Activated CD8-positive, alpha-beta memory T cell treated with anti-CD3 and anti-CD28 coated beads for 36 hours (primary cell): ENCODE results near the gene CENPL. TPM values are rescaled to one million over a fixed set of nuclear protein-coding genes. Genes with fewer than 3 reads are reported as not detected.
"Not testable (repeated sequence)": the region's sequence is repeated elsewhere in the genome, so short reads cannot be mapped to it uniquely, and the experiment has no call there.

Experiments
- CTCF ChIA-PET: fragments of 350-600 bp; sonication (Branson Sonifier 250); formaldehyde crosslinking; loops from one replicate; lab custom pipeline; 2021; ENCODE audit warnings: antibody characterized with exemption; lab: Charles Lee
- POLR2A ChIA-PET: fragments of 350-600 bp; sonication (Branson Sonifier 250); formaldehyde crosslinking; loops from one replicate; lab custom pipeline; 2021; ENCODE audit warnings: antibody characterized with exemption; lab: Charles Lee
- total RNA-seq, 2 experiments: library from RNA; stranded (reverse); gene quantifications; one replicate each; pipeline ENCODE4 v1.2.3, GENCODE V29; 2021

The CENPL gene
- total RNA-seq, 2 experiments from 2014 or later: 28.5 to 28.6 TPM

DNA sequence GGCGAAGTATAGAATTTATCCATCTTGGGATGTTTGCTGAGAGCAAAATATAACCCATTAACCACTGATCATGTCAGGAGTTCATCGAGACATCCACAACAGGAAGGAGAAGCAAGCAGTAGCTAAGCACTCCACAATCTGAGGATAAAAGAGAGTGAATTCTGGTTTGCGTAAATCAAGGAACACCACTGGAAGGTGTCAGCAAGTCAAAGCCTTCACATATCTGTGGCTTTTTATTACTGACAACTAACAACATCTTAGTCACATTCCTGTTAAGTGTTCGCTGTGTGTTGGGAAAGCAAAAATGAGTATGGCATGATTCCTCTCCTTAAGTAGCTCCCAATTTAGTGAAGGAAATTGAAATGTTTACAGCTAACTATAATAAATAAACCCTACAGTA lies 44.7 kb downstream of the CENPL start:
- ChIA-PET CTCF (no interaction called here), POLR2A (no interaction called here)

DNA sequence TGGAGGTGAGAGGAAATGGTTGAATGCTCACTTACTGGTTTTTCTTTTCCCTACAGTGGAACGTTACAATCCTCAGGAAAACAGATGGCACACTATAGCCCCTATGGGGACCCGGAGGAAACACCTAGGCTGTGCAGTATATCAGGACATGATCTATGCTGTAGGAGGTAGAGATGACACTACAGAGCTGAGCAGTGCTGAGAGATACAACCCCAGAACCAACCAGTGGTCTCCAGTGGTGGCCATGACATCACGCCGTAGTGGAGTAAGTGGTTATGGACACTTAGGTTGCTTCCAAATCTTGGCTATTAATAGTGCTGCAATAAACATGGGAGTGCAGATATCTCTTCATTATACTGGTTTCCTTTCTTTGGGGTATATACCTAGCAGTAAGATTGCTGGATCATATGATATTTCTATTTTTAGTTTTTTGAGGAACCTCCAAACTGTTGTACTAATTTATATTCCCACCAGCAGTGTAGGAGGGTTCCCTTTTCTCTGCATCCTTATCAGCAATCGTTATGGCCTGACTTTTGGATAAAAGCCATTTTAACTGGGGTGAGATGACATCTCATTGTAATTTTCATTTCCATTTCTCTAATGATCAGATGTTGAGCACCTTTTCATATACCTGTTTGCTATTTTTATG lies 49.0 kb downstream of the CENPL start:
- ChIA-PET CTCF (no interaction called here), POLR2A (no interaction called here)

DNA sequence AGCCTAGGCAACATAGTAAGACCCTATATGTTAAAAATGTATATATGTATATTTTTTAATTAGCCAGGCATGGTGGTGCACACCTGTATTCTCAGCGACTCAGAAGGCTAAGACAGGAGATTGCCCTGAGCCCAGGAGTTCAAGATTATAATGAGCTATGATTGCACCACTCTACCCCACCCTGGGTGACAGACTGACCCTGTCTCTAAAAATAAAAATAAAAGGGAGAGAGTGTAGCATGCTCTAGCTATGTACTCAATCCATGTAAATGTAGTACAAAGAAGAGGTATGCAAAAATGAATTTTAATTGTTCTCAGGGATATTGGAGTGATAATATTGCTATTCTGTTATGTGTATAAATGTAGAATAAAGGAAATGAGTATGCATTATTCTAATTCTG lies 53.1 kb downstream of the CENPL start:
- POLR2A ChIA-PET: no interaction called here
- CTCF ChIA-PET: no interaction called here

DNA sequence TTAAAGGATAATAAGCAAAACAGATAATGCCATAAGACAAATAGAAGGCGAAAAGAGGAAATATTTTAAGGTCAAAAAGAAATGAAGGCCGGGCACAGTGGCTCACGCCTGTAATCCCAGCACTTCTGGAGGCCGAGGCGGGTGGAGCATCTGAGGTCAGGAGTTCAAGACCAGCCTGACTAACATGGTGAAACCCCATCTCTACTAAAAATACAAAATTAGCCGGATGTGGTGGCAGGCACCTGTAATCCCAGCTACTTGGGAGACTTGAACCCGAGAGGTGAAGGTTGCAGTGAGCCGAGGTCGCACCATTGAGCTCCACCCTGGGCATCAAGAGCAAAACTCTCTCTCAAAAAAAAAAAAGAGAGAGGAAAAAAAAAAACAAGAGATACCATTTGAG lies 54.4 kb downstream of the CENPL start:
- CTCF ChIA-PET: interaction anchor here (0.7 kb wide), 1 partner anchor 808 kb away, joined by 4 read pairs; no protein-coding TSS in a partner anchor
- POLR2A ChIA-PET: not testable (repeated sequence)

DNA sequence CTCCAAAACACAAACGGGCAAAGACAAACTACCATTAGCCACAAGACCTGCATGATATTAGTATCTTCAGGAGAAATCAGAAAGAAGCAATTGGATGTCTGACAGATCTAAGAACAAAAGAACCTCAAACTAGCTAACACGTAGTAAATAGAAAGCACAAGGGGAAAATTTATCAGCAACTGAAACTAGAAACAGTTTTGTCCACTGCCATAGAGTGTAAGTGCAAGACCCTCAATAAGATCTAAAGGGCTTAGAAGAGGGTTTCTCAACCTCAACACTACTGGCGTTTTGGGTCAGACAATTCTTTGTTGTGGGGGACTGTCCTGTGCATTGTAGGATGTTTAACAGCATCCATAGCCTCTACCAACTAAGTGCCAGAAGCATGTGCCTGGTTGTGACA lies 55.9 kb downstream of the CENPL start:
- POLR2A ChIA-PET: no interaction called here

GRCh38 chr1:173768206-173768605 lies 56.5 kb downstream of the CENPL start:
- POLR2A ChIA-PET: no interaction called here
- CTCF ChIA-PET: no interaction called here

More for the DNA sequence above, 55.9 kb downstream of the CENPL start:
- CTCF ChIA-PET: no interaction called here

- CTCF ChIA-PET, POLR2A ChIA-PET: not testable (repeated sequence)
Measured at GRCh38 chr1:173764331-173764730, 60.4 kb downstream of the CENPL start.

- CTCF ChIA-PET: no interaction called here
Measured at GRCh38 chr1:173758980-173759379, 65.7 kb downstream of the CENPL start.

GRCh38 chr1:173758110-173758509 lies 66.6 kb downstream of the CENPL start:
- ChIA-PET CTCF (no interaction called here), POLR2A (no interaction called here)

More at GRCh38 chr1:173758980-173759379, 65.7 kb downstream of the CENPL start:
- POLR2A ChIA-PET: no interaction called here

- ChIA-PET POLR2A (no interaction called here), CTCF (interaction anchor here (0.7 kb wide), 1 partner anchor 1354 kb away, joined by 3 read pairs; no protein-coding TSS in a partner anchor)
Measured at GRCh38 chr1:173757666-173758065, 67.0 kb downstream of the CENPL start.

- CTCF ChIA-PET: interaction anchor here (0.7 kb wide), 1 partner anchor 307 kb away, joined by 3 read pairs; no protein-coding TSS in a partner anchor
Measured at GRCh38 chr1:173753830-173754229, 70.9 kb downstream of the CENPL start.

More at GRCh38 chr1:173753830-173754229, 70.9 kb downstream of the CENPL start:
- POLR2A ChIA-PET: no interaction called here

Other genes with a start within 250 kb of the CENPL start
- gene SLC9C2, start 221.8 kb downstream of the CENPL start, total RNA-seq: not detected
- gene TEX50, start 189.5 kb downstream of the CENPL start, total RNA-seq: not detected
- not detected for gene ANKRD45, start 155.0 kb downstream of the CENPL start, total RNA-seq
- 10 to 100 TPM; 15.9 to 17.0 TPM for gene KLHL20, start 109.9 kb downstream of the CENPL start, total RNA-seq
- gene DARS2, start 210 bp downstream of the CENPL start, total RNA-seq: 10 to 100 TPM; 46.3 to 49.1 TPM
- gene GAS5, start 43.1 kb upstream of the CENPL start, total RNA-seq: 1,000 to 10,000 TPM in 1 of 2 experiments, 100 to 1,000 TPM in 1; 977 to 1,024 TPM
- 1 to 10 TPM; 7.7 to 8.3 TPM for gene ZBTB37, start 43.5 kb upstream of the CENPL start, total RNA-seq
- under 1 TPM in 1 of 2 experiments, not detected in 1; 0.31 TPM for gene SERPINC1, start 92.4 kb upstream of the CENPL start, total RNA-seq
- gene RC3H1, start 197.5 kb upstream of the CENPL start, total RNA-seq: 10 to 100 TPM; 40.8 to 41.7 TPM